OCI-LY7 (cell line): ENCODE results near the gene CFAP52. TPM values are rescaled to one million over a fixed set of nuclear protein-coding genes. Genes with fewer than 3 reads are reported as not detected.
A peak's percentile ranks its signal among the peaks of the same experiment; 100 is the strongest.
"Not testable (repeated sequence)": the region's sequence is repeated elsewhere in the genome, so short reads cannot be mapped to it uniquely, and the experiment has no call there.

Experiments
- BruUV-seq: library from RNA; stranded (reverse); fragments of 400-500 nt; replicated peaks from 2 replicates; lab custom pipeline; 2021; lab: Mats Ljungman, UMichigan
- CTCF ChIA-PET: fragments of 300-600 bp; sonication (Branson Sonifier 250); formaldehyde crosslinking; loops from one replicate; lab custom pipeline; 2022; ENCODE audit warnings: antibody characterized with exemption; ENCODE audit not compliant: unreplicated experiment; lab: Charles Lee
- POLR2A ChIA-PET: fragments of 300-600 bp; sonication (Branson Sonifier 250); formaldehyde crosslinking; loops from one replicate; lab custom pipeline; 2022; ENCODE audit warnings: antibody characterized with exemption; lab: Charles Lee
- DNase-seq: peaks from one replicate; pipeline ENCODE4 v3.0.0-alpha.2; 2015; ENCODE audit warnings: low spot score
- H2AFZ ChIP-seq: fragments of 200-600 bp; sonication (generic), shearing (Covaris generic); 2 replicates; pipeline ENCODE4 v1.6.1; 2014; ENCODE audit warnings: mild to moderate bottlenecking, antibody characterized with exemption, low read length, moderate library complexity
- H3K27ac ChIP-seq: fragments of 200-600 bp; sonication (generic); 2 replicates; pipeline ENCODE4 v1.5.1; 2014; ENCODE audit warnings: mixed run types, low read depth, mild to moderate bottlenecking, moderate library complexity, low read length, inconsistent platforms; ENCODE audit not compliant: poor library complexity, severe bottlenecking
- H3K36me3 ChIP-seq: fragments of 200-600 bp; sonication (generic); 2 replicates; pipeline ENCODE4 v1.6.1; 2014; ENCODE audit warnings: mild to moderate bottlenecking, antibody characterized with exemption, low read length, moderate library complexity, mixed read lengths; ENCODE audit not compliant: insufficient read depth
- H3K4me1 ChIP-seq: fragments of 200-600 bp; sonication (generic); 2 replicates; pipeline ENCODE4 v1.5.1; 2014; ENCODE audit warnings: mild to moderate bottlenecking, low read length; ENCODE audit not compliant: insufficient read depth, poor library complexity, severe bottlenecking
- H3K4me2 ChIP-seq: fragments of 200-600 bp; sonication (generic); 2 replicates; pipeline ENCODE4 v1.6.1; 2014; ENCODE audit warnings: mild to moderate bottlenecking, low read length
- H3K4me3 ChIP-seq: fragments of 200-600 bp; sonication (generic); 2 replicates; pipeline ENCODE4 v1.5.1; 2014; ENCODE audit warnings: mild to moderate bottlenecking, low read depth, low read length; ENCODE audit not compliant: poor library complexity, severe bottlenecking
- H3K79me2 ChIP-seq: fragments of 200-600 bp; sonication (generic); 2 replicates; pipeline ENCODE4 v1.6.1; 2016; ENCODE audit warnings: low read depth, mild to moderate bottlenecking, low read length, moderate library complexity, mixed read lengths; ENCODE audit not compliant: insufficient read depth
- H3K9me2 ChIP-seq: fragments of 200-600 bp; sonication (generic); 2 replicates; pipeline ENCODE4 v1.6.1; 2016; ENCODE audit warnings: mild to moderate bottlenecking, low read length, mixed read lengths; ENCODE audit not compliant: insufficient read depth
- H3K9me3 ChIP-seq: fragments of 200-600 bp; sonication (generic); 2 replicates; pipeline ENCODE4 v1.6.1; 2014; ENCODE audit warnings: mild to moderate bottlenecking, mixed run types, low read length, mixed read lengths
- H4K20me1 ChIP-seq: fragments of 200-600 bp; sonication (generic); 2 replicates; pipeline ENCODE4 v1.6.1; 2014; ENCODE audit warnings: mild to moderate bottlenecking, antibody characterized with exemption, low read length, moderate library complexity, mixed read lengths; ENCODE audit not compliant: insufficient read depth
- CTCF ChIP-seq: fragments of 200-600 bp; sonication (generic); conservative IDR thresholded peaks from 2 replicates; pipeline ENCODE4 v1.5.1; 2014; ENCODE audit warnings: mild to moderate bottlenecking, antibody characterized with exemption, low read length, moderate library complexity, mixed read lengths
- EZH2phosphoT487 ChIP-seq: fragments of 200-600 bp; sonication (generic); IDR thresholded peaks from 2 replicates; pipeline ENCODE4 v1.6.1; 2018; ENCODE audit warnings: low read depth, borderline replicate concordance, mild to moderate bottlenecking, mixed run types, antibody characterized with exemption, low read length, moderate library complexity, mixed read lengths
- intact Hi-C: fragments of 100-400 bp; cut with micrococcal nuclease; formaldehyde crosslinking; loops from one replicate; pipeline ENCODE4 v1.10.0; 2022; ENCODE audit not compliant: unreplicated experiment
- total RNA-seq, 2 experiments: library from RNA; depleted of rRNA in 1 of 2; stranded (reverse); fragments of >200 nt in 1 of 2; shearing (Covaris generic) in 1 of 2; gene quantifications; 2 replicates each; pipeline ENCODE4 v1.2.3, GENCODE V29; 2014 to 2022

The CFAP52 gene
- total RNA-seq, 2 experiments from 2014 or later: not detected

- POLR2A ChIA-PET: interaction anchor here (1.2 kb wide), 1 partner anchor 20 kb away, joined by 5 read pairs; no protein-coding TSS in a partner anchor
- peak; percentile 66 for DNase-seq
- intact Hi-C loops: loop anchor here (10.0 kb wide), 2 partner anchors 150 to 560 kb away; no protein-coding TSS in a partner anchor
Observed at GRCh38 chr17:9554715-9555114, 21.7 kb upstream of the CFAP52 start.

GRCh38 chr17:9557161-9557755, 19.2 kb upstream of the CFAP52 start:
- H3K4me2 ChIP-seq: no peak overlapping the region
- no peaks in the 10 kb centered on the region for H3K4me1 ChIP-seq
- no peaks in the 10 kb centered on the region for H3K9me2 ChIP-seq
- ChIA-PET POLR2A (interaction anchor here (0.6 kb wide), 1 partner anchor 466 kb away, joined by 4 read pairs; no protein-coding TSS in a partner anchor), CTCF (no interaction called here)
- H3K79me2 ChIP-seq: no peaks in the 10 kb centered on the region
- no peak overlapping the region for H3K4me3 ChIP-seq
- TF ChIP-seq CTCF (no peak), EZH2phosphoT487 (no peak)
- no peak overlapping the region for H3K27ac ChIP-seq
- H4K20me1 ChIP-seq: no peaks in the 10 kb centered on the region
- peaks cover 7% of the 10 kb centered on the region; the same call in 1 of the 2 replicates for H3K9me3 ChIP-seq
- H2AFZ ChIP-seq: no peak overlapping the region
- peaks cover 15% of the 10 kb centered on the region for H3K36me3 ChIP-seq
- intact Hi-C loops: loop anchor here (10.0 kb wide), 2 partner anchors 152 to 562 kb away; no protein-coding TSS in a partner anchor
- no TSS peak for BruUV-seq
- no peak for DNase-seq

More at GRCh38 chr17:9554715-9555114, 21.7 kb upstream of the CFAP52 start:
- H3K79me2 ChIP-seq, H2AFZ ChIP-seq, BruUV-seq, H3K9me3 ChIP-seq, H3K4me2 ChIP-seq, H3K4me1 ChIP-seq, H3K36me3 ChIP-seq, H3K9me2 ChIP-seq, H4K20me1 ChIP-seq, H3K4me3 ChIP-seq, CTCF ChIA-PET, H3K27ac ChIP-seq: not testable (repeated sequence)
- peak; percentile 73 for TF ChIP-seq CTCF

- Histone ChIP-seq H3K4me1 (no peaks in the 10 kb centered on the region), H2AFZ (no peak overlapping the region), H3K79me2 (no peaks in the 10 kb centered on the region), H3K27ac (no peak overlapping the region), H3K9me3 (peaks cover 7% of the 10 kb centered on the region; the same call in 1 of the 2 replicates), H3K36me3 (peaks cover 20% of the 10 kb centered on the region), H3K9me2 (no peaks in the 10 kb centered on the region), H3K4me3 (no peak overlapping the region), H3K4me2 (no peak overlapping the region), H4K20me1 (no peaks in the 10 kb centered on the region)
- no TSS peak for BruUV-seq
- CTCF ChIA-PET: no interaction called here
- no peak for DNase-seq
- TF ChIP-seq CTCF: no peak
- no peak for TF ChIP-seq EZH2phosphoT487
- intact Hi-C loops: loop anchor here (10.0 kb wide), 2 partner anchors 153 to 563 kb away; no protein-coding TSS in a partner anchor
- POLR2A ChIA-PET: no interaction called here
Observed at GRCh38 chr17:9557857-9558256, 18.6 kb upstream of the CFAP52 start.
